Hepatocyte (in vitro differentiated cells): ENCODE data around the gene NUP160. TPM values are rescaled to one million over a fixed set of nuclear protein-coding genes. Genes with fewer than 3 reads are reported as not detected.
"Not testable (repeated sequence)": the region's sequence is repeated elsewhere in the genome, so short reads cannot be mapped to it uniquely, and the experiment has no call there.

Source experiments
- DNase-seq: peaks from one replicate; pipeline ENCODE4 v3.0.0-alpha.2; 2016; ENCODE audit warnings: low spot score
- H2AFZ ChIP-seq: fragments of 200-600 bp; sonication (generic); 2 replicates; pipeline ENCODE4 v1.6.0; 2016; ENCODE audit warnings: antibody characterized with exemption, mild to moderate bottlenecking
- H3K27ac ChIP-seq: fragments of 200-600 bp; sonication (generic); 2 replicates; pipeline ENCODE4 v1.5.1; 2016; ENCODE audit warnings: mild to moderate bottlenecking
- H3K27me3 ChIP-seq: fragments of 200-600 bp; sonication (generic); 2 replicates; pipeline ENCODE4 v1.6.1; 2016
- H3K36me3 ChIP-seq: fragments of 200-600 bp; sonication (generic); replicated peaks from 2 replicates; pipeline ENCODE4 v1.5.1; 2016; ENCODE audit warnings: low read depth; ENCODE audit not compliant: insufficient read depth
- H3K4me1 ChIP-seq: fragments of 200-600 bp; sonication (generic); 2 replicates; pipeline ENCODE4 v1.5.1; 2016; ENCODE audit warnings: mild to moderate bottlenecking, moderate library complexity; ENCODE audit not compliant: insufficient read depth
- H3K4me2 ChIP-seq: fragments of 200-600 bp; sonication (generic); 2 replicates; pipeline ENCODE4 v1.6.0; 2016
- H3K4me3 ChIP-seq: fragments of 200-600 bp; sonication (generic); 2 replicates; pipeline ENCODE4 v1.5.1; 2016; ENCODE audit warnings: mild to moderate bottlenecking
- H3K79me2 ChIP-seq: fragments of 200-600 bp; sonication (generic); 2 replicates; pipeline ENCODE4 v1.6.0; 2017; ENCODE audit warnings: mild to moderate bottlenecking
- H3K9me2 ChIP-seq: fragments of 200-600 bp; sonication (generic); replicated peaks from 2 replicates; pipeline ENCODE4 v1.6.0; 2017; ENCODE audit warnings: mild to moderate bottlenecking; ENCODE audit not compliant: insufficient read depth
- H3K9me3 ChIP-seq: fragments of 200-600 bp; sonication (generic); 2 replicates; pipeline ENCODE4 v1.5.1; 2016; ENCODE audit warnings: low read depth, mild to moderate bottlenecking
- H4K20me1 ChIP-seq: fragments of 200-600 bp; sonication (generic); 2 replicates; pipeline ENCODE4 v1.6.0; 2016; ENCODE audit warnings: mild to moderate bottlenecking; ENCODE audit not compliant: insufficient read depth, poor library complexity, severe bottlenecking
- CTCF ChIP-seq: fragments of 200-600 bp; sonication (generic); IDR thresholded peaks from 2 replicates; pipeline ENCODE4 v1.5.1; 2016; ENCODE audit warnings: antibody characterized with exemption, mild to moderate bottlenecking; ENCODE audit not compliant: poor library complexity
- EZH2 ChIP-seq: fragments of 200-600 bp; sonication (generic); IDR thresholded peaks from 2 replicates; pipeline ENCODE4 v1.6.1; 2016; ENCODE audit warnings: antibody characterized with exemption, mild to moderate bottlenecking, borderline replicate concordance
- EZH2phosphoT487 ChIP-seq: fragments of 200-600 bp; sonication (generic); IDR thresholded peaks from one replicate; pipeline ENCODE4 v1.6.1; 2018; ENCODE audit warnings: antibody characterized with exemption, mild to moderate bottlenecking, low read depth, moderate library complexity; ENCODE audit not compliant: unreplicated experiment, severe bottlenecking
- WGBS: methylation state at CpG from one replicate; pipeline ENCODE4 v1.1.6; 2016; ENCODE audit warnings: low lambda C conversion rate; ENCODE audit errors: missing lambda C conversion rate; 5-methylcytosine and 5-hydroxymethylcytosine counted together
- polyA plus RNA-seq: library from polyadenylated mRNA; unstranded; fragments of >200 nt; fragmentation: Nextera tagmentation; extraction: Ambion mirVana; gene quantifications from 2 replicates; pipeline ENCODE4 v1.2.1, GENCODE V29; 2016
- total RNA-seq: library from RNA; depleted of rRNA; stranded (reverse); fragments of >200 nt; gene quantifications from 2 replicates; pipeline ENCODE4 v1.2.3, GENCODE V29; 2014

Gene NUP160
- total and polyA plus RNA-seq, 2 experiments from 2014 or later: 21.0 to 32.6 TPM

- Histone ChIP-seq H2AFZ (no peak overlapping the region), H3K4me3 (no peak overlapping the region), H3K27ac (no peak overlapping the region), H3K79me2 (no peaks in the 10 kb centered on the region), H3K27me3 (no peaks in the 10 kb centered on the region), H3K4me1 (no peaks in the 10 kb centered on the region), H3K9me2 (no peaks in the 10 kb centered on the region), H3K9me3 (no peaks in the 10 kb centered on the region), H4K20me1 (no peaks in the 10 kb centered on the region), H3K36me3 (no peaks in the 10 kb centered on the region), H3K4me2 (no peak overlapping the region)
- no peak for DNase-seq
- TF ChIP-seq EZH2: no peak
- no peak for TF ChIP-seq CTCF
- TF ChIP-seq EZH2phosphoT487: no peak
- WGBS: 93% methylated on average over 7 of the region's 7 CpGs
Observed at GRCh38 chr11:47881145-47881544, 33.0 kb upstream of the NUP160 start.

- Histone ChIP-seq H2AFZ (no peak overlapping the region), H3K27ac (no peak overlapping the region), H3K36me3 (no peaks in the 10 kb centered on the region), H3K9me3 (no peaks in the 10 kb centered on the region), H3K4me1 (no peaks in the 10 kb centered on the region), H3K4me3 (no peak overlapping the region), H3K79me2 (no peaks in the 10 kb centered on the region), H3K27me3 (no peaks in the 10 kb centered on the region), H4K20me1 (no peaks in the 10 kb centered on the region), H3K4me2 (no peak overlapping the region), H3K9me2 (no peaks in the 10 kb centered on the region)
- 86% methylated on average over 10 of the region's 10 CpGs for WGBS
- TF ChIP-seq CTCF (no peak), EZH2 (no peak), EZH2phosphoT487 (no peak)
- no peak for DNase-seq
Observed at GRCh38 chr11:47879259-47880158, 31.4 kb upstream of the NUP160 start.

- H3K27ac ChIP-seq, DNase-seq, H4K20me1 ChIP-seq, H2AFZ ChIP-seq, H3K9me2 ChIP-seq, H3K4me3 ChIP-seq, H3K4me1 ChIP-seq, H3K4me2 ChIP-seq, H3K27me3 ChIP-seq, H3K36me3 ChIP-seq, H3K79me2 ChIP-seq, H3K9me3 ChIP-seq: not testable (repeated sequence)
- 84% methylated on average over 10 of the region's 10 CpGs for WGBS
Observed at GRCh38 chr11:47875858-47876257, 27.7 kb upstream of the NUP160 start.

- DNase-seq: no peak
- Histone ChIP-seq H3K27me3 (no peaks in the 10 kb centered on the region), H3K4me1 (no peaks in the 10 kb centered on the region), H4K20me1 (no peaks in the 10 kb centered on the region), H3K27ac (no peak overlapping the region), H3K9me2 (no peaks in the 10 kb centered on the region), H3K79me2 (no peaks in the 10 kb centered on the region), H3K4me2 (no peak overlapping the region), H3K36me3 (no peaks in the 10 kb centered on the region), H3K9me3 (no peaks in the 10 kb centered on the region), H2AFZ (no peak overlapping the region), H3K4me3 (no peak overlapping the region)
- TF ChIP-seq EZH2phosphoT487 (no peak), CTCF (no peak), EZH2 (no peak)
- WGBS: 80% methylated on average over 2 of the region's 2 CpGs
Observed at GRCh38 chr11:47870404-47870803, 22.3 kb upstream of the NUP160 start.
